ENCODE data around the gene FOXI3.

FOXI3 gene

DNA sequence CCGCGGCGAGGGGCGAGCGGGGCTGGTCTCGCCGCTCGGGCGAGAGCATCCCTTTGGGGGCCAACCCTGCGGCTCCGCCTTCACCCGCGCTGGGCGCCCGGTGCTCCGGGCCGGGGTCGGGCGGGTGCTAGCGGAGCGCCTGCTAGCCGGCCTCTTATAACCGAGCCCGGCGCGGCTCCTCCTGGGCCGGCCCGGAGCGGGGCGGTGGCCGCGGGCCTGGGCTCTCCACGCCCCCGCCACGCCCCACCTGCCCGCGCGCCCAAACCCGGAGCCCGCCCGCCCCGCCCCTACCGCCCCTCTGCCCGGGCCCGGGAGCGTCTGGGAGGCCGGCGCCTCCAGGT is at the start of gene FOXI3:
TSS of gene FOXI3 (minus strand) at position 129 of the 341 bp plus-strand sequence. CDS start 158 bp downstream, outside the sequence.
- DNase-seq (ENCODE audit: low read depth in 1 of 2, low spot score in 1 of 2): no peak

DNA sequence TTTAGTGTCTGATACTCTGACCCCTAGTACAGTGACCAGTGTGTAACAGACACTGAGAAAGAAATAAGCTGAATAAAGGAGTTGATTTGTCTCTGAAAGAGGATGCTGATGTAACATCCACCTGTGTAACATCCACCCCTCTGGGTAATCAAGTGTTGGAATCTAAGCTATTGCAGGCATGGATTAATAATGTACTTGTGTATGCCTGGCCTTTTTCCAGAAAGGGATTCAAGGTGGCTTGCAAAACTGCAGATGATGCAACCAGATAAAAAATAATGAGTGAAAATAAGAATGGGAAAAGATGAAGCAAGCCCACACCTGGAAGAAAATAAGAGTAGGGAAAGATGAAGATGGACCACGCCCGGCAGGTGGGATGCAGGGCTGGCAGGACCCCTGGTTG is 48.2 kb upstream of the FOXI3 start:
- no peak for DNase-seq (ENCODE audit: low read depth in 1 of 2, low spot score in 1 of 2)

DNA sequence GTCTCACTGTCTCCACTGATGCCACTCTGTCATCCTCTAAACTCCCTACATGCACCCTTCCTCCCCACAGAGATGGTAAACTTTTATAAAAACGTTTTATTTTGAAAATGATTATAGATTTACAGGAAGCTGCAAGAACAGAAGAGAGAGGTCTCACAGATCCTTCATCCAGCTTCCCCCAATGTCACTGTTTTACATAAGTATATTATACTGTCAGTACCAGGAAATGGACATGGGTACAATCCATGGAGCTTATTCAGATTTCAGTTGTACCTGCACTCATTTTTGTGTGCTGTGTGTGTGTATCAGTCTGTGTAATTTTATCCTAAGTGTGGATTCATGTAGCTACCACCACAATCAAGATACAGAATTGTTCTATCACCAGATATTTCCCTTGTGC is 46.7 kb upstream of the FOXI3 start:
- no peak for DNase-seq (ENCODE audit: low read depth in 1 of 2, low spot score in 1 of 2)

DNA sequence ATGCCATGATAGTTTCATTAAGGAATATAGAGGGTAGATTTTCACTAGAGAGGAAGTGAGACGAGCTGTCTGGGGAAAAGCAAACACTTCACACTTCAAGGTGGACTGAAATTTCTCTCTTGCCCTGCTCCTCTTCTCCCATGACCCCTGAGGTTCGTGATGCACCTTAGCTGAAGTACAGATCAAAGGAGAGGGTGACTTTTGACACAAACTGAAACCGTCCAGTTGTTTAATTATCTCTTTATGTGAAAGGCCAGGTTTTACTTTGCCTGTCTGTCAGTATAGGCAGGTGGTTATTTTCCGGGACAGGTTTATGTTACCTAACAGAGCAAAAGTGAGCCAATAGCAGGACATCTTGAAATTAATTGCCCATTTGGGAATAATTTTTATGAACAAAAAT is 41.0 kb upstream of the FOXI3 start:
- no peak for DNase-seq (ENCODE audit: low read depth in 1 of 2, low spot score in 1 of 2)

DNA sequence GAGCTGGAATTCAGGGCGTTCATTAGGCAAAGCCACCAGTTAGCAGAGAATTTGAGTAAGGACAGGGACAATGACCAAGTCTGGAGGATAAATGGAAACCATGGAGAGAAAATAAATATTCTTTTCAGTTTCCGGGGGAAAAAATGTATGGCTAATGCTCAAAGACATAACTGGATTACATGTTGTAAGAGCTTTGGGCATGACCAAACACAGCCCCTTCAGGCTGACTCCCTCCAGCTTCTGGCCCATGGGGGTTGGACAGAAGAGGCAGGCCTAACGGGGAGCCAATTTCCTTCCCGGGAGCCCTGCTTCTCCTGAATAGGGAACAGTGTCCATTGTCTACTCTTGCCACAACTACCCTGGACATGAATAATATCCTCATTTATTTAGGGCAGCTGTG is 39.5 kb upstream of the FOXI3 start:
- DNase-seq (ENCODE audit: low read depth in 1 of 2, low spot score in 1 of 2): no peak

DNA sequence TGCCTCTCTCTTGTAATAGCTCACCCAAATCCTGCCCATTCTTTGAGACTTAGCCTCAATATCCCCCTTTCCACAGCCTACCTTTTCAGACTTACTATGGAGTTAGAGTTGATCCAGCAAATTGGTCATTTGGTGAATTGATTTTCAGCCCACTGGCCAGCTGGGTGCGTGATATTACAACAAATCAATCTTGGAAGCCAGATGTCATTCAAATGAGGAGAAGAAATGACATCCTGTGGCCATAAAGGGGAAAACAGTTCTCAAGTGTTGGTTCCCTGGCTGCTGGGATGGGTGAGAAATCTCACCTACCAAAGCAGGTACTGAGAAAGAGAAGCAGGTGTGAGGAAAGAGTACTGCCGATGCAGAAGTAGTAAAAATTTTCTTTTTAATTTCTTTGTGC is 36.7 kb upstream of the FOXI3 start:
- DNase-seq (ENCODE audit: low read depth in 1 of 2, low spot score in 1 of 2): no peak

DNA sequence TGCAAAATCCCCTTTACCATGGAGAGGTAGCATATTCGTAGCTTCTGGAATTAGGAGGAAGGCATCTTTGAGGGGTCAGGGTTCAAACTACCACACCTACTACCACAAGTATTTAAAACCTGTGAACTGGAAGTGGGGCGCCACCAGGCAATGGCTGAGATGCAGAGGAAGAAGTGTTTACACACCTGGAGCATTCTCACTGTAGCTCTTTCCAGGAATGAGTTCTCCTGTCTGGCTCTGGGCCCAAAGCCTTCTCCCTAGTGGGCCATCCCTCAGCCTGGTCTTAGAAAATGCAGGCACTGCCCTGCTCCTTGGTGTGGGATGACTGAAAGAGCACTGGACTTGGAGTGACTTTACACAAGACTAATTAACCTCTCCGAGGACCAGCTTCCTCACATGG is 30.7 kb upstream of the FOXI3 start:
- no peak for DNase-seq (ENCODE audit: low read depth in 1 of 2, low spot score in 1 of 2)

DNA sequence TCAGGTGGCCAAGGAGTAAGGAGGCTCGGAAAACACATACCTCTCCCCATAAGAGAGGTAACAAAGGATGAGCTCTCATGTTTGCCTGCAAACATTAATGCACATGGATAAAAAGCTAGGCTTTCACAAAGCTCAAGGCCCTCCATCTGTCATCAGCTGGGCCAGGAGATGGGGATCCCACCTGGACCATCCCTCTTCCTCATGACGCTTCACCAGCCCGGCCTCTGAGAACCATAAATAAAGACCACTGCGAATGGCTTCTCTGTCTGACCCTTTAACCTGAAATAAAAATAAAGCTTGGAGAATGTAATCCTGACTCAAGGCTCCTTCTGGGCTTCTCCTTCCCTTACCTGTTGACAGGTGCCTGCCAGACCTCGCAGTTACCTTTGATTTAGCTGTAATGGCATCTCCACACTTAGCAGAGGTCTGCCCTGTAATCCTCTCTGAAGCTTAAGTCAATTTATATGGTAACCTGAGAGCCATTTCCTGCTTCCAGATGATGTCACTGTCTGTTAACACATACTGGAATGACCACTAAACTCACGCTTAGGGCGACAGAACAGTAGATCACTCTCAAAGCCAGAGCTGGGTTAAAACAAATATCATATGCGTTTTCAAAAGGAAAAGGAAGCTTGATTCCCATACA is 29.3 kb upstream of the FOXI3 start:
- no peak for DNase-seq (ENCODE audit: low read depth in 1 of 2, low spot score in 1 of 2)

DNA sequence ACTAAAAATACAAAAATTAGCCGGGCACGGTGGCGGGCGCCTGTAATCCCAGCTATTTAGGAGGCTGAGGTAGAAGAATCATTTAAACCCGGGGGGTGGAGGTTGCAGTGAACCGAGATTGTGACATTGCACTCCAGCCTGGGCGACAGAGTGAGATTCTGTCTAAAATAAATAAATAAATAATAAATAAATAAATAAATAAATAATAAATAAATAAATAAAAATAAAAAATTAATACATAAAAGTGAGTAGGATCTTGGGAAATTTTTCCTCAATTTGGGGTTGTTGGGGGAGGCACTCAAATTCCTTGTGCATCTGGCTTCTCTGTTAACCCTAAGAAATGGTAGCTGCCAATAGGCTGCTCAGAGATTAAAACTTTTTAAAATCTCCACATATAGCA is 20.3 kb upstream of the FOXI3 start:
- DNase-seq (ENCODE audit: low read depth in 1 of 2, low spot score in 1 of 2): no peak

DNA sequence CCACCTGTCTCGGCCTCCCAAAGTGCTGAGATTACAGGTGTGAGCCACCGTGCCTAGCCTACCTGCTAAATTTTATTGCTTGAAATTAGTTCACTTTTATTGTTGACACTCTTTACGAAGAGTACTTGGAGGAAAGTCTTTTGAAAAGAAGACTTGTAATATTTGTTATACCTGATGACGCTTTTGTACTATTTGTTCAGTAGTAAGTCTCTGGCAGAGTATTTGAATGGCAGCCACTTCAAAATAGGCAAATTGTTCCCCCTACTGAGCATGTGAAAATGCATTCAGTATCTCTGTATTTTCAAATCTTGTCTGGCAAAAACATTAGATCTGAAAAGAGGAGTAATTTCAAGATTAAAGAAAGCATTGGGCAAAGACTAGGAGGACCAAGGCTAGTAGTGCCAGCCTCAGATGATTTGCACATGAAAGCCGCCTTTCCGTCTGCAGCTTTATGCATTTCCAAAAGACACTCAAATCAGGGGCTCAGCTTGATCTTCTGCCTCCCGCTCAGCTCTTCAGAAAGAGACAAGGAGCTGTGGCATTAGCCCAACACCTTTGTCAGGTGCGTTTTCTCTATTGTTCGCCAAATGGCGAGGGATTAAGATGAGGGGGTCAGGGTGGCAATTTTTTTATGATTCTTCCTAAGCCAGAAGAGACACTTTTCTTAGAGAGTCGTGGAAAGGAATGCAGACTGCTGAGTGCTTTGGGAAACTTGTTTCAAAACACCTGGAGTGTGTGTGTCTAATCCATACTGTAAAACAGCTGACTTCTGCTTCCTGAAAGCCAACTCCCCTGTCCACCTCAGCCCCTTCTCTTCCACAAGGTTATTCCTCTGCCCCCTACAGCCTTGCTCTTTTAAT is 18.8 kb upstream of the FOXI3 start:
- DNase-seq (ENCODE audit: low read depth in 1 of 2, low spot score in 1 of 2): no peak

DNA sequence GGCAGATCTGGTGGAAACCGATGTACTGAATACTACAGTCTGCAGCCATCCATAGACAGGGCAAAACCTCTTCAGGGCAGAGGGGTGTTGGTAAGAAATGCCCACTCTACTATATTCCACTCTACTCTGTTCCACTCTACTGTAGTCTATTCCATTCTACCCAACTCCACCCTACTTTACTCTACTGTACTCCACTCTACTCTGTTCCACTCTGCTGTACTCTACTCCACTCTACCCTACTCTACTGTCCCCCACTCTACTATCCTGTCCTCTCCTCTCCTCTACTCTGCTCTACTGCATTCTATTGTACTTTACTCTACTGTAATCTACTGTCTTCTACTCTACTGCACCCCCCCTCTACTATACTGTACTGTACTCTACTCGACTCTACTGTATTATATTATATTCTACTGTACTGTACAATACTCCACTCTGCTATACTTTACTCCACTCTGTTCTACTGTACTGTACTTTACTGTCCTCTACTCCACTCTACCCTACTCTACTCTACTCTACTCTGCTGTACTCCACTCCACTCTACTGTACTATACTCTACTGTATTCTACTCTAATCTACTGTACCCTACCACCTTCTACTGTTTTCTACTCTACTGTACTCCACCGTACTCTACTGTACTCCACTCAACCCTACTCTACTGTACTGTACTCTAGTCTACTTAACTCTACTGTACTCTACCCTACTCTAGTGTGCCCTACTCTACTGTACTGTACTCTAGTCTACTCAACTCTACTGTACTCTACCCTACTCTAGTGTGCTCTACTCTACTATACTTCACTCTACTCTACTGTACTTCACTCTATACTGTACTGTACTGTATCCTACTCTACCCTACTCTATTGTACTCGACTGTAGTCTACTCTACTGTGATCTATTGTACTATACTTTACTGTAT is 17.0 kb upstream of the FOXI3 start:
- DNase-seq (ENCODE audit: low read depth in 1 of 2, low spot score in 1 of 2): no peak

DNA sequence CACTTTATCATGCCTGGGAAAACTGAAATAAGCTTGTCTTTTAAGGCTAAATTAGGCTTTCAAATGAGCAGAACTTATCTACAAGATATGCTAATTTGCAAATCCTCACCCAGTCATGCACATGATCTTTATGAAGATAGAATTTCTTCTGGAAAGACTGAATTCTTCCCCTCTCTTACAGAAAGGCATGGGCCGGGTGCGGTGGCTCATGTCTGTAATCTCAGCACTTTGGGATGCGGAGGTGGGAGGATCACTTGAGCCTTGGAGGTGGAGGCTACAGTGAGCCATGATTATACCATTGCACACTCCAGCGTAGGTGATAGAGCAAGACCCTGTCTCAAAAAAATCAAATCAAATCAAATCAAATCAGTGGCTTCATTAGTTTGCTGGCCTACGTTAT is 11.7 kb upstream of the FOXI3 start:
- no peak for DNase-seq (ENCODE audit: low read depth in 1 of 2, low spot score in 1 of 2)

DNA sequence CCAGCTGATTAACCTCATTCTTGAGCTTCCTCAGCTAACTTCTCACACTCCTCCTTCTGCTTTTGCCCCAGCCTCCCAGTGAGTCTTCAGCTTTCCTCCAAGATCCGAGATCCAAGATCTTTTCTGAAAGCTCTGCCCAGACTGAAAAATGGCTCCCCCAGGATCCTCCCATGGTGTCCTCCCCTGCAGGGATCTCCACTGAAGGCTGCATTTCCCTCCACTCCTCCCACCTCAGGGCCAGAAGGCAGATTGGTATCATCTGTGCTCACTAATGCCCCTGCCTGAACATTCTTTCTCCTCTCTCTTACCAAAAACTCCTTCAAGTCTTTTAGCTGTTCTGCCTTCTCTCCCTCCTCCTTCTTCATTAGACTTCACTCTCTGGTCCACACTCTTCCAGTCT is 6.1 kb upstream of the FOXI3 start:
- DNase-seq (ENCODE audit: low read depth in 1 of 2, low spot score in 1 of 2): no peak

DNA sequence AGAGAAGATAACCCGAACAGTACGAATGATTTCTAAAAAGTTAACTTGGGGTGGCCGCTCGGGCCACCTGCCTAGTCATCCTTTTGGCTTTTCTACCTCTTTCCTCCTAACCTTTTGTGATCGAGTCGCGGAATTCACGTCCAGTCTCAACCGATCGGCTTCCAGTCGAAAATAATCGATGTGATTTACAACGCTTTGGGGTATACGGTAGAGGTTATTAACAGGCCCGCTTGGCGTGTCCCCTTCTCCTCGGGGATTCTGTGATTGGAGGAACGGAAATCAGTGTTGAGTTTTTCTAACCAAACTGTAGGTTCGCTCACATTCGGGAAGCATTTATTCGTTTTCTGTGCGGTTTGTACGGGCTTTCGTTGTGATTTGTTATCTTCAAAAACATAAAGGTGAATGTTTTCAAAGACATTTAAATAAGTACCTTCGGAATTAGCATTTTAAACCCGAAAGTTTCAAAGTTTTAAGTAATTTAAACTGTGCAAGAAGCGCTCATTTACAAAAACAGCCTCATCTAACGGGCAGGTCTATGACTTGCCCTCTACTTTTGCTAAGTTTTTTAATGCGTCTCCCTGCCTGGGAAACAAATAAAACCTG is 588 bp upstream of the FOXI3 start:
- no peak for DNase-seq (ENCODE audit: low read depth in 1 of 2, low spot score in 1 of 2)

DNA sequence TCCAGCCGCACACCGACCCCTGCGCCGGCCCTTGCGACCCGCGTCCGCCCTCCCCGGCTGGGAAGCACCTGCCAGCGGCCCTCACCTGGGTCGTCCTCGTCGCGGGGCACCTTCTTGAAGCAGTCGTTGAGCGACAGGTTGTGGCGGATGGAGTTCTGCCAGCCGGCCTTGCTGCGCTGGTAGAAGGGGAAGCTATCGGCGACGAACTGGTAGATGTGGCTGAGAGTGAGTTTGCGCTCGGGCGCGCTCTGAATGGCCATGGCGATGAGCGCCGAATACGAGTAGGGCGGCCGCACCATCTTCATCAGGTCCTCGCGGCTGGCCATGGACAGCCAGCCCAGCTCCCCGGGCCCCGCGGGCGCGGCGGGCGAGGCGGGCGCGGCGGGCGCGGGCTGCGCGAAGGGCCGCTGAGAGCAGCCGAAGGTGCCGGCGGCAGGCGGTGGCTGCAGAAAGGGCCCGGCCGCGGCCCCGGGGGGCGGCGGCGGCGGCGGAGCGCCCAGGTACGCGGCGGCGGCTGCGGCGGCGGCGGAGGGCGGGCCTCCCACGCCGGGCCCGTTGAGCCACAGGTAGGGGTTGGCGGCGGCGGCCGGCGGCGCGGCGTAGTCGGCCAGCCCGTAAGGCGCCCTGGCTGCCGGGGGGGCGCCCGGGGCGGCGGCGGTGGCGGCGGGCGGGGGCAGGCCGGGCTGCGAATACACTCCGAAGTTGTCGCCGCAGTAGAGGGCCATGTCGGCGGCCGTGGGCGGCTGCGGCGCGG is 505 bp downstream of the FOXI3 start:
- DNase-seq (ENCODE audit: low read depth in 1 of 2, low spot score in 1 of 2): no peak

DNA sequence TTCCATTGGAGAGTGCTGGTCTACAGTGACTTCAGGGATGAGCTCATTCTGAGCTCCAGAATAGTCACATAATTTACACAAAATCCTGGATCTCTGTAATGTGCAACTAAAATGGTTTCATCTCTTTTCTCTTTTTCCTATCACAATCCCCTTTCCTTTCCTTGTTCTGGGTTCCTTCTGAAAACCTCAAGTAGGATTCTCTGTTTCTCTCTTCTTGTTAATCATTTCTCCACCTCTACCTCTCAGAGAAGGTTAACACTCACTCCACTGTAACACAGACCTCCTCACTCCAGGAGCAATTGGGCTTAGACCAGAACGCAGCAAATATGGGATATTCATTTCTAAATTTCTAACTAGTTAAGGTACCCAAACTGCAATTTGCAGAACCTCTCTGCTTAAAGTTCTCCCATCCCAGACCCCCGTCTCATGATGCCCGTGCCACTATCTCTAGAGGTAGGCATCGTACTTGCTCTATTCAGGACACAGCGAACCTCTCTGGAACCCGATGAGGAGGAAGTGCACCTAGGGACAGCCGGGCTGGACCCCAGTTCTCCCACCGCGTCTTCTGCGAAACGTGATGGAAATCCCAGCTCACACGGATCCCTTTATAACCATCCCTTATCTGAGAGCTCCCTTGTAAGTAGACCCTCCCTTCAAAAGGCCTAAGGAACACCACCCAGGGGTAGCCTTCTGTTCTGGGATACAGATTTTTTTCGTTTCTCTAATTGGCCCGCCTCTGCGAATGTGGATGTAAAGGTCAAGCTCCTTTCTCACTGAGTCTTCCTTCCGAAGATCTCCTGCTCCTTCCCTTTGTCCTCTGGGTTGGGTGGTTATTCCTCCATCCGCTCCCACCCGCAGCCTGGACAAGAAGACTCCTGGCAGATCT is 1.3 kb downstream of the FOXI3 start:
- DNase-seq (ENCODE audit: low read depth in 1 of 2, low spot score in 1 of 2): no peak

DNA sequence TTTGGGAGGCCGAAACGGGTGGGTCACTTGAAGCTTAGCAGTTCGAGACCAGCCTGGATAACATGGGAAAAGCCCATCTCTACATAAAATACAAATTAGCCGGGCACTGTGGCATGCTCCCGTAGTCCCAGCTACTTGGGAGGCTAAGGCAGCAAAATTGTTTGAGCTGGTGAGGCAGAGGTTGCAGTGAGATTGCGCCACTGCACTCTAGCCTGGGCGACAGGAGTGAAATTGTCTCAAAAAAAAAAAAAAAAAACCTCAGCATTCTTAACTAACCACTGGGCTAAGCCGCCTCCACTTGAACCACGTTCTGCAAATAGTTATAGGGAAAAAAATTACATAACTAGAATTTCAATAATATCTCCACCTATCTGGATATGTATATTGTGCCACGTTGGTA is 2.3 kb downstream of the FOXI3 start:
- DNase-seq (ENCODE audit: low read depth in 1 of 2, low spot score in 1 of 2): no peak

DNA sequence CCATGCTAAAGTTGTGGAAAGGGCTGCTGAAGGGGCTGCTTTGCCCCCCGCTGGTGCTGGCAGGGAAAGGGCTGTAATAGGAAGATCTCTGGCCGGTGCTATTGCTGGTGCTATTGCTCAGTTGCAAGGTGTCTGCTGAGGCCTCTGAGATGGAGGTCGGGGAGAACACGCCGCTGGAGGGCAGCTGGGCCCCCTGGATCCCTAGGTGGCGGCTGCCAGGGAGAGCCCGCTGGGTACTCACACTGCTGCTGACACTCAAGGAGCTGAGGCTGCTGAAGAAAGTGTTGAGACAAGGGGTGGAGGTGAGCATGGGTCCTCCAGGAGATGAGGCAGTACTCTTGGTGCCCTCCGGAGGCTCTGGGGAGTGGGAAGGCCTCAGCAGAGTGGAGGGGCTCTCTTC is 4.2 kb downstream of the FOXI3 start:
- no peak for DNase-seq (ENCODE audit: low read depth in 1 of 2, low spot score in 1 of 2)

DNA sequence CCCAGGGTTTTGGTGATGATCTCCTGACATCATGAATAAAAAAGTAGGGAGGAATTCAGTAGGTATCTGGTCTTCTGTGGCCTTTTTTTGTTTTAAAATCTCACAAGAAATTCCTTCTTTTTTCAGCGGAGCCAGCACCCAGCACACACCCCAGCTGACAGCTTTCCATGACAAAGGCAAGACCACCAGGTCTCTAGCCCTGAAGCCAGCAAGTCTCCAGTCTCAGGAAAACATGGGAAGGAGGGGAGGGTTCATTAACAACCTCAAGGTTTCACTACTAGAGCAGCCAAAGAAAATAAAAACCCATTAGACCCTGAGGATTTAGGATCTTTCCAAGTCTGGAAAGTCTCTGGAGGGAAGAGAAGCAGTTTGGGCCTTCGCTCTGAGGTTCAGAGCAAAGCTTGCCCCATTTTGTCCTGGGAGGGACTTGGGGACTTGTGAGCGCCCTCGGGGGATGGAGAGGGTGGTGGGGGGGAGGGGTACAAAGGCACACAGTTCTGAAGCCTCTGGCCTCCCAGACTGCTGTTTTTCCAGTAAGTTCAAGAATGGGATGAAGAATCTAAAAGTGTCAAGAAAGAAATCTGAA is 9.0 kb downstream of the FOXI3 start:
- DNase-seq (ENCODE audit: low read depth in 1 of 2, low spot score in 1 of 2): no peak

All from stimulated activated CD4-positive, alpha-beta T cell treated with anti-CD3 and anti-CD28 coated beads, Interleukin-15, amount 100 ng/mL, for 1 hour (primary cell).